Neural progenitor cell (in vitro differentiated cells): ENCODE measurements around the gene BRAT1. TPM values are rescaled to one million over a fixed set of nuclear protein-coding genes. Genes with fewer than 3 reads are reported as not detected.

Experiments used
- DNase-seq: peaks from one replicate; pipeline ENCODE4 v3.0.0-alpha.2; 2016; ENCODE audit warnings: low spot score
- H2AFZ ChIP-seq: fragments of 200-600 bp; sonication (generic); replicated peaks from 2 replicates; pipeline ENCODE4 v1.6.1; 2016; ENCODE audit warnings: antibody characterized with exemption
- H3F3A ChIP-seq: fragments of 200-600 bp; sonication (generic); 2 replicates; pipeline ENCODE4 v1.6.1; 2016; ENCODE audit warnings: antibody characterized with exemption, low read depth
- H3K27ac ChIP-seq: fragments of 200-600 bp; sonication (generic); 2 replicates; pipeline ENCODE4 v1.5.1; 2016; ENCODE audit warnings: mild to moderate bottlenecking
- H3K27me3 ChIP-seq: fragments of 200-600 bp; sonication (generic); 2 replicates; pipeline ENCODE4 v1.6.1; 2016; ENCODE audit warnings: mild to moderate bottlenecking, moderate library complexity
- H3K36me3 ChIP-seq: fragments of 200-600 bp; sonication (generic); 2 replicates; pipeline ENCODE4 v1.5.1; 2016
- H3K4me1 ChIP-seq: fragments of 200-600 bp; sonication (generic); 2 replicates; pipeline ENCODE4 v1.6.1; 2016; ENCODE audit warnings: mixed run types
- H3K4me2 ChIP-seq: fragments of 200-600 bp; sonication (generic); 2 replicates; pipeline ENCODE4 v1.6.1; 2016
- H3K4me3 ChIP-seq: fragments of 200-600 bp; sonication (generic); 2 replicates; pipeline ENCODE4 v1.5.1; 2016
- H3K79me2 ChIP-seq: fragments of 200-600 bp; sonication (generic); 2 replicates; pipeline ENCODE4 v1.6.1; 2016; ENCODE audit warnings: low read depth
- H3K9ac ChIP-seq: fragments of 200-600 bp; sonication (generic); 2 replicates; pipeline ENCODE4 v1.6.1; 2016
- H3K9me3 ChIP-seq: fragments of 200-600 bp; sonication (generic); 2 replicates; pipeline ENCODE4 v1.5.1; 2016; ENCODE audit warnings: low read depth
- H4K20me1 ChIP-seq: fragments of 200-600 bp; sonication (generic); 2 replicates; pipeline ENCODE4 v1.6.1; 2016; ENCODE audit warnings: low read depth
- H3K27ac Mint-ChIP-seq: 3 replicates; pipeline ENCODE4 v1.8.0; 2021; ENCODE audit warnings: mixed read lengths
- H3K27me3 Mint-ChIP-seq: 2 replicates; pipeline ENCODE4 v1.8.0; 2022; ENCODE audit warnings: low read depth, mild to moderate bottlenecking, inconsistent platforms, moderate library complexity, mixed read lengths; ENCODE audit not compliant: insufficient read depth
- H3K36me3 Mint-ChIP-seq: 3 replicates; pipeline ENCODE4 v1.8.0; 2021; ENCODE audit warnings: mixed read lengths
- H3K4me1 Mint-ChIP-seq: 3 replicates; pipeline ENCODE4 v1.8.0; 2021; ENCODE audit warnings: mixed read lengths
- H3K4me3 Mint-ChIP-seq: 3 replicates; pipeline ENCODE4 v1.8.0; 2021; ENCODE audit warnings: mild to moderate bottlenecking, moderate library complexity, mixed read lengths
- H3K9me3 Mint-ChIP-seq: 3 replicates; pipeline ENCODE4 v1.8.0; 2020; ENCODE audit warnings: mixed read lengths
- EZH2 ChIP-seq: fragments of 200-600 bp; sonication (generic); IDR thresholded peaks from 2 replicates; pipeline ENCODE4 v1.6.1; 2017; ENCODE audit warnings: antibody characterized with exemption, mild to moderate bottlenecking, moderate library complexity
- EZH2phosphoT487 ChIP-seq: fragments of 200-600 bp; sonication (generic); IDR thresholded peaks from 2 replicates; pipeline ENCODE4 v1.6.1; 2017; ENCODE audit warnings: antibody characterized with exemption
- total RNA-seq: library from RNA; depleted of rRNA; stranded (reverse); fragments of >200 nt; gene quantifications from 2 replicates; pipeline ENCODE4 v1.2.3, GENCODE V29; 2015; ENCODE audit warnings: low replicate concordance
- TF ChIP-seq, protein P1 (sequence below): fragments of 200-600 bp; sonication (generic); IDR thresholded peaks from 2 replicates; pipeline ENCODE4 v1.5.1; 2017; ENCODE audit warnings: antibody characterized with exemption, mild to moderate bottlenecking

Gene BRAT1
- total RNA-seq, 1 donor from 2014 or later = 9.3 TPM

DNA sequence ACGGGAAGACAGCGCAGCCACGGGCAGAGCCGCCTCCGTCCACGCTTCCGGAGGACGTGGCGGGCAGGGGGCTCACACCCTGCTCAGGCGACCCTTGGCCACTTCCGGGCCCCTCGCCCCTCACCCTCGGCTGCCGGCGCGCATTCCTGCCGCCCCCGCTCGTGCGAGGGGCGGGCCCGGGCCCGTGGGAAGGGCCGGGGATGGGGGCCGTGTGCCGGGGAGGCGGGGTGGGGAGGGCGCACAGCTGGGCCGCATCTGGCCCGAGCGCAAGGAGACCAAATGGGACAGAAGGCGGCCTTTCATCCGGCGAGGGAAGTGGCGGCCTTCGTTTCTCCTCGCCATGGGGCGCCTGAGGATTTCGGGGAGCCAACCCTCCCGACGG, 36.6 kb downstream of the BRAT1 start:
- TF ChIP-seq EZH2phosphoT487 = no peak
- TF ChIP-seq, protein P1, sequence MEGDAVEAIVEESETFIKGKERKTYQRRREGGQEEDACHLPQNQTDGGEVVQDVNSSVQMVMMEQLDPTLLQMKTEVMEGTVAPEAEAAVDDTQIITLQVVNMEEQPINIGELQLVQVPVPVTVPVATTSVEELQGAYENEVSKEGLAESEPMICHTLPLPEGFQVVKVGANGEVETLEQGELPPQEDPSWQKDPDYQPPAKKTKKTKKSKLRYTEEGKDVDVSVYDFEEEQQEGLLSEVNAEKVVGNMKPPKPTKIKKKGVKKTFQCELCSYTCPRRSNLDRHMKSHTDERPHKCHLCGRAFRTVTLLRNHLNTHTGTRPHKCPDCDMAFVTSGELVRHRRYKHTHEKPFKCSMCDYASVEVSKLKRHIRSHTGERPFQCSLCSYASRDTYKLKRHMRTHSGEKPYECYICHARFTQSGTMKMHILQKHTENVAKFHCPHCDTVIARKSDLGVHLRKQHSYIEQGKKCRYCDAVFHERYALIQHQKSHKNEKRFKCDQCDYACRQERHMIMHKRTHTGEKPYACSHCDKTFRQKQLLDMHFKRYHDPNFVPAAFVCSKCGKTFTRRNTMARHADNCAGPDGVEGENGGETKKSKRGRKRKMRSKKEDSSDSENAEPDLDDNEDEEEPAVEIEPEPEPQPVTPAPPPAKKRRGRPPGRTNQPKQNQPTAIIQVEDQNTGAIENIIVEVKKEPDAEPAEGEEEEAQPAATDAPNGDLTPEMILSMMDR = no peak
- no peak for TF ChIP-seq EZH2
- Mint-ChIP-seq H3K9me3 (no peaks in the 10 kb centered on the region), H3K4me1 (peaks cover 48% of the 10 kb centered on the region), H3K27me3 (peaks cover 13% of the 10 kb centered on the region), H3K27ac (no peak overlapping the region), H3K36me3 (peaks cover 2% of the 10 kb centered on the region), H3K4me3 (peak overlapping the region; percentile 85)
- DNase-seq = peak; percentile 71
- peaks cover 53% of the 10 kb centered on the region for H3K4me1 ChIP-seq
- peaks cover 10% of the 10 kb centered on the region for H3K27me3 ChIP-seq
- H3K9me3 ChIP-seq = no peaks in the 10 kb centered on the region
- H3K4me2 ChIP-seq = peak overlapping the region; percentile 93
- H3K9ac ChIP-seq = no peak overlapping the region
- H3K36me3 ChIP-seq = no peaks in the 10 kb centered on the region
- peaks cover 47% of the 10 kb centered on the region for H3F3A ChIP-seq
- H4K20me1 ChIP-seq = peaks cover 38% of the 10 kb centered on the region
- peaks cover 38% of the 10 kb centered on the region for H3K79me2 ChIP-seq
- H3K4me3 ChIP-seq = peak overlapping the region; percentile 49
- H2AFZ ChIP-seq = no peak overlapping the region
- no peak overlapping the region for H3K27ac ChIP-seq

DNA sequence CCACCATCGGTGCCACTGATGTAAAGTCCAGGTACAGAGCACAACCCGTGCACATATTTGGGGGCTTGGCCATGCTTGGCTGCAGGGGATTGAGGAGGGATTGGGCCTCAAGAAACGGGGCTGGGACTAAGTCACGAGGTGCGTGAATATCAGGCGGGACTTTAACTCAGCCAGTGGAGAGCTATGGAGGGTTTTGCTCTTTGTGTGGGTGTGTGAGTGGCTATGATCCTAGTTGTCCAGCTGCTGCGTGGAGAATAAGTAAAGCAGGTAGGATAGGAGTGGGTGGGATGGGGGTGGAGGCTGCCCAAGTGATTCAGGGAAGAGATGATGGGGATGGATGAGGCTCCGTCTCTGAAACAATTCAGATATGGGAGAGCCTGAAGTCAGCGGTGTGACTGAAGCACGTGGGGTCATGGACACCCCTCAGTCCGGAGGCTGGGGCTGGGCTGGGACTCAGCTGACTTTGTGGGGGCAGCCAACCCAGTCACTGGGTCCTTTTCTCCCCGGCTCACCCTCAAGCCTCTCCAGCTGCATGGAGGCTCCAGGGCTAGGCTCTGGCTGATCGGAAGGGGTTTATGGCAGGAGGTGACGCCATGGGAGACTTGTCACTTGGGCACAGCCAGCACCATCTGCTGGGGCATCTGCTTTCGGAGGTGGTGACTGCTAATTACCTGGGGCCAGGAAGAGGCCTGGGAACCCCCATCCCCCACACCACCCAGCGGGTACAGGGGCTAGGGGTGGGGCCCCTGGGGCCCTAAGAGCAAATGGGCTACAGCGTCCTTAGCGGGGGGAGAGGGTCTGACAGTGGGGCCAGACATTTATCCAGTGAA, 37.4 kb downstream of the BRAT1 start:
- no peak for DNase-seq
- Histone ChIP-seq H3K4me1 (peaks cover 50% of the 10 kb centered on the region), H3K4me3 (peak overlapping the region; percentile 49), H3K9ac (no peak overlapping the region), H4K20me1 (peaks cover 30% of the 10 kb centered on the region), H3K36me3 (no peaks in the 10 kb centered on the region), H2AFZ (no peak overlapping the region), H3K9me3 (no peaks in the 10 kb centered on the region), H3K79me2 (peaks cover 30% of the 10 kb centered on the region), H3K27ac (no peak overlapping the region), H3F3A (peaks cover 38% of the 10 kb centered on the region), H3K4me2 (peak overlapping the region; percentile 93), H3K27me3 (peaks cover 10% of the 10 kb centered on the region)
- Mint-ChIP-seq H3K4me1 (peaks cover 45% of the 10 kb centered on the region), H3K27ac (peak overlapping the region; percentile 72), H3K36me3 (peaks cover 2% of the 10 kb centered on the region), H3K9me3 (no peaks in the 10 kb centered on the region), H3K4me3 (peak overlapping the region; percentile 82), H3K27me3 (peaks cover 16% of the 10 kb centered on the region)
- TF ChIP-seq, protein P1 = no peak
- TF ChIP-seq EZH2 = no peak
- no peak for TF ChIP-seq EZH2phosphoT487

DNA sequence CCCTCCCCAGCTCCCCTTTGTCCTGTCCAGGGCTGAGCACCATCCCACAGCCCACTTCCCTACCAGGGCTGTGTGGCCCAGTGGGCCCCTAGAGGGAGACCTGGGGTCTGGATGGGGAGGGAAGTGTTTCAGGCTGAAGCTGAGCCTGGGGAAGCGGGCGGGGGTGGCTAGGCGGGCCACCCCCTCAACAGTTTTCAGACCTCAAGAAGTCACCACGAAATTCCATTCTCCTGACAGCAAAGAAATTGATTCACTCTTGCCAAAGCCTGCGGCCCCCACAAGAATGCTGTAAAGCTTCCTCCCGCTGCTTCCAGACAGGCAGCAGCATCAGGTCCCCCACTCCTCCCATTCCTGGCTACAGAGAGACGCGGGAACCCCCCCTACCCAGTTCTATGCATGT, 38.3 kb downstream of the BRAT1 start:
- Mint-ChIP-seq H3K36me3 (peaks cover 2% of the 10 kb centered on the region), H3K4me3 (no peak overlapping the region), H3K27ac (peak overlapping the region; percentile 19), H3K27me3 (peaks cover 17% of the 10 kb centered on the region), H3K9me3 (no peaks in the 10 kb centered on the region), H3K4me1 (peaks cover 44% of the 10 kb centered on the region)
- H3F3A ChIP-seq = peaks cover 30% of the 10 kb centered on the region
- H3K4me1 ChIP-seq = peaks cover 47% of the 10 kb centered on the region
- peaks cover 21% of the 10 kb centered on the region for H3K79me2 ChIP-seq
- peaks cover 10% of the 10 kb centered on the region for H3K27me3 ChIP-seq
- no peak overlapping the region for H3K27ac ChIP-seq
- peak; percentile 53 for DNase-seq
- TF ChIP-seq EZH2phosphoT487 = no peak
- TF ChIP-seq, protein P1 = no peak
- no peak for TF ChIP-seq EZH2
- H3K4me3 ChIP-seq = no peak overlapping the region
- H3K9me3 ChIP-seq = no peaks in the 10 kb centered on the region
- no peaks in the 10 kb centered on the region for H3K36me3 ChIP-seq
- no peak overlapping the region for H2AFZ ChIP-seq
- peak overlapping the region; percentile 10 for H3K4me2 ChIP-seq
- H4K20me1 ChIP-seq = peaks cover 21% of the 10 kb centered on the region
- no peak overlapping the region for H3K9ac ChIP-seq
